ENCODE data around the gene TRMT2A.

TRMT2A gene

GRCh38 chr22:20080776-20081654 is 36.0 kb downstream of the TRMT2A start:
- no peak; the same call in 1 of the 2 replicates for TF ChIP-seq SIN3A (IDR thresholded peaks at IDR 0.05; ENCODE audit: borderline replicate concordance, insufficient read depth, low read length)
- TF ChIP-seq FOXP2 (optimal IDR thresholded peaks at IDR 0.05; ENCODE audit: borderline replicate concordance, extremely low read depth, extremely low read length, insufficient read depth): no peak
- TF ChIP-seq POLR2AphosphoS5 (IDR thresholded peaks at IDR 0.05; ENCODE audit: low read depth, low read length): no peak
- TF ChIP-seq TAF1 (IDR thresholded peaks at IDR 0.05; ENCODE audit: borderline replicate concordance, insufficient read depth, low read length): no peak; the same call in 1 of the 2 replicates
- TF ChIP-seq, protein P1, sequence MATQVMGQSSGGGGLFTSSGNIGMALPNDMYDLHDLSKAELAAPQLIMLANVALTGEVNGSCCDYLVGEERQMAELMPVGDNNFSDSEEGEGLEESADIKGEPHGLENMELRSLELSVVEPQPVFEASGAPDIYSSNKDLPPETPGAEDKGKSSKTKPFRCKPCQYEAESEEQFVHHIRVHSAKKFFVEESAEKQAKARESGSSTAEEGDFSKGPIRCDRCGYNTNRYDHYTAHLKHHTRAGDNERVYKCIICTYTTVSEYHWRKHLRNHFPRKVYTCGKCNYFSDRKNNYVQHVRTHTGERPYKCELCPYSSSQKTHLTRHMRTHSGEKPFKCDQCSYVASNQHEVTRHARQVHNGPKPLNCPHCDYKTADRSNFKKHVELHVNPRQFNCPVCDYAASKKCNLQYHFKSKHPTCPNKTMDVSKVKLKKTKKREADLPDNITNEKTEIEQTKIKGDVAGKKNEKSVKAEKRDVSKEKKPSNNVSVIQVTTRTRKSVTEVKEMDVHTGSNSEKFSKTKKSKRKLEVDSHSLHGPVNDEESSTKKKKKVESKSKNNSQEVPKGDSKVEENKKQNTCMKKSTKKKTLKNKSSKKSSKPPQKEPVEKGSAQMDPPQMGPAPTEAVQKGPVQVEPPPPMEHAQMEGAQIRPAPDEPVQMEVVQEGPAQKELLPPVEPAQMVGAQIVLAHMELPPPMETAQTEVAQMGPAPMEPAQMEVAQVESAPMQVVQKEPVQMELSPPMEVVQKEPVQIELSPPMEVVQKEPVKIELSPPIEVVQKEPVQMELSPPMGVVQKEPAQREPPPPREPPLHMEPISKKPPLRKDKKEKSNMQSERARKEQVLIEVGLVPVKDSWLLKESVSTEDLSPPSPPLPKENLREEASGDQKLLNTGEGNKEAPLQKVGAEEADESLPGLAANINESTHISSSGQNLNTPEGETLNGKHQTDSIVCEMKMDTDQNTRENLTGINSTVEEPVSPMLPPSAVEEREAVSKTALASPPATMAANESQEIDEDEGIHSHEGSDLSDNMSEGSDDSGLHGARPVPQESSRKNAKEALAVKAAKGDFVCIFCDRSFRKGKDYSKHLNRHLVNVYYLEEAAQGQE (IDR thresholded peaks at IDR 0.05; ENCODE audit: insufficient read depth in 1 of 2, low read depth in 2 of 2, low read length in 2 of 2): no peak

GRCh38 chr22:20080445-20080775 is 36.6 kb downstream of the TRMT2A start:
- TF ChIP-seq TAF1 (IDR thresholded peaks at IDR 0.05; ENCODE audit: borderline replicate concordance, insufficient read depth, low read length): no peak
- TF ChIP-seq SIN3A (IDR thresholded peaks at IDR 0.05; ENCODE audit: borderline replicate concordance, insufficient read depth, low read length): no peak
- TF ChIP-seq POLR2AphosphoS5 (IDR thresholded peaks at IDR 0.05; ENCODE audit: low read depth, low read length): no peak
- TF ChIP-seq FOXP2 (optimal IDR thresholded peaks at IDR 0.05; ENCODE audit: borderline replicate concordance, extremely low read depth, extremely low read length, insufficient read depth): no peak

- TF ChIP-seq SIN3A (IDR thresholded peaks at IDR 0.05; ENCODE audit: borderline replicate concordance, insufficient read depth, low read length): no peak
- TF ChIP-seq TAF1 (IDR thresholded peaks at IDR 0.05; ENCODE audit: borderline replicate concordance, insufficient read depth, low read length): peak; percentile 88
- peak; percentile 83 for TF ChIP-seq FOXP2 (optimal IDR thresholded peaks at IDR 0.05; ENCODE audit: borderline replicate concordance, extremely low read depth, extremely low read length, insufficient read depth)
- peak; percentile 85 for TF ChIP-seq POLR2AphosphoS5 (IDR thresholded peaks at IDR 0.05; ENCODE audit: low read depth, low read length)
- TF ChIP-seq, protein P1 (IDR thresholded peaks at IDR 0.05; ENCODE audit: insufficient read depth in 1 of 2, low read depth in 2 of 2, low read length in 2 of 2): peak; percentile 43 to 44; a peak in 1 of 4 replicates
Measured at GRCh38 chr22:20079745-20080444, 37.1 kb downstream of the TRMT2A start, which contains the start of gene DGCR8. TSS of gene DGCR8 (plus strand) at chr22:20080241. CDS start at chr22:20085964, 5,723 bp downstream.

- no peak for TF ChIP-seq SIN3A (IDR thresholded peaks at IDR 0.05; ENCODE audit: borderline replicate concordance, insufficient read depth, low read length)
Measured at GRCh38 chr22:20076627-20077172, 40.3 kb downstream of the TRMT2A start.

DNA sequence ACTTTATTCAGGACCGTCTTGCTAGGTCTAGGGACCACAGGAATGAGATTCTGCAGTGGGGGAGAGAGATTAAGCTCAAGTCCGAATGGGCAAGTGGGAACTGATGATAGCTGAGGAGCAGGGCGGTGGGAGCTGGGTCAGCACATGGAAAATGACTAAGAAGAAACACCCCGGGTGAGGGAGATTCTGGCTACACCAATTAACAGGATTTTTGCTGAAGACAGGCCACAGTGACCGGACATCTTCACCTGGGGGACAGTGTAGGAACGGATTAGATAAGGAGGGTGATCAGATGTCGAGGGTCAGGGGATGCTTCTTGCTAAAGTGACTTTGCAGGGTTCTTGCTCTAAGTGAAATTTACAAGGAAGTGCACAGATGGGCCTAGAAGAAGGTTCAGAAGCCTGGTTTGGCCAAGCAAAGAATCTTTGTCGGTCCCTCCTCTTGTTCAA is 45.5 kb downstream of the TRMT2A start:
- no peak for TF ChIP-seq FOXP2 (optimal IDR thresholded peaks at IDR 0.05; ENCODE audit: borderline replicate concordance, extremely low read depth, extremely low read length, insufficient read depth)
- TF ChIP-seq, protein P1 (IDR thresholded peaks at IDR 0.05; ENCODE audit: insufficient read depth in 1 of 2, low read depth in 2 of 2, low read length in 2 of 2): no peak
- no peak for TF ChIP-seq SIN3A (IDR thresholded peaks at IDR 0.05; ENCODE audit: borderline replicate concordance, insufficient read depth, low read length)
- no peak for TF ChIP-seq TAF1 (IDR thresholded peaks at IDR 0.05; ENCODE audit: borderline replicate concordance, insufficient read depth, low read length)
- TF ChIP-seq POLR2AphosphoS5 (IDR thresholded peaks at IDR 0.05; ENCODE audit: low read depth, low read length): no peak
